ENCODE measurements around the gene SLC6A2.

SLC6A2 gene

DNA sequence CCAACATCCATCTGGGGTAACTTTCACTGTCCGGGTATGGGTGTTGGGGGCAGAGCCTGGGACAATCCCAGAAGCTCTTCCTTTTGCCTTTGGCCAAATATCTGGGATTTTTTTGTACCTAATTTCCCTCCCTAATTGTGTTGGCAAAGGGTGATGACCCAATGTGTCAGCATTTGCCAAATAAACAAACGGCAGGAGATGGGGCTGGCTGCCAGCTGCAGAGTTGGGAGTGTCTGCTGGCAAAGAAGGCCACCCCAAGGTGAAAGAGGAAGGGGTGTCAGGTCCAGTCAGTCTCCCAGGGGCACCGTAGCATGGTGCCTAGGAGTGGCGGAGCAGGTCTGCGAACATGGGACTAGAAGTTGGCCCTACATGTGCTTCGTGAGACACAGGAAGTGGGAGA, 73.0 kb downstream of the SLC6A2 start (continued):
- no peak for TF ChIP-seq TSHZ2 (CRISPR knock-in tag; IDR thresholded peaks at IDR 0.05)

GRCh38 chr16:55730115-55730514, 74.3 kb downstream of the SLC6A2 start:
- ATAC-seq: no peak
- TF ChIP-seq PPARA (CRISPR knock-in tag; IDR thresholded peaks at IDR 0.05; ENCODE audit: borderline replicate concordance) (no peak), TSHZ2 (CRISPR knock-in tag; IDR thresholded peaks at IDR 0.05) (no peak), RARB (CRISPR knock-in tag; IDR thresholded peaks at IDR 0.05) (no peak), ZNF70 (CRISPR knock-in tag; IDR thresholded peaks at IDR 0.05) (no peak)
- TF ChIP-seq, protein P1, sequence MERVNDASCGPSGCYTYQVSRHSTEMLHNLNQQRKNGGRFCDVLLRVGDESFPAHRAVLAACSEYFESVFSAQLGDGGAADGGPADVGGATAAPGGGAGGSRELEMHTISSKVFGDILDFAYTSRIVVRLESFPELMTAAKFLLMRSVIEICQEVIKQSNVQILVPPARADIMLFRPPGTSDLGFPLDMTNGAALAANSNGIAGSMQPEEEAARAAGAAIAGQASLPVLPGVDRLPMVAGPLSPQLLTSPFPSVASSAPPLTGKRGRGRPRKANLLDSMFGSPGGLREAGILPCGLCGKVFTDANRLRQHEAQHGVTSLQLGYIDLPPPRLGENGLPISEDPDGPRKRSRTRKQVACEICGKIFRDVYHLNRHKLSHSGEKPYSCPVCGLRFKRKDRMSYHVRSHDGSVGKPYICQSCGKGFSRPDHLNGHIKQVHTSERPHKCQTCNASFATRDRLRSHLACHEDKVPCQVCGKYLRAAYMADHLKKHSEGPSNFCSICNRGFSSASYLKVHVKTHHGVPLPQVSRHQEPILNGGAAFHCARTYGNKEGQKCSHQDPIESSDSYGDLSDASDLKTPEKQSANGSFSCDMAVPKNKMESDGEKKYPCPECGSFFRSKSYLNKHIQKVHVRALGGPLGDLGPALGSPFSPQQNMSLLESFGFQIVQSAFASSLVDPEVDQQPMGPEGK (CRISPR knock-in tag; IDR thresholded peaks at IDR 0.05; ENCODE audit: borderline replicate concordance): no peak

DNA sequence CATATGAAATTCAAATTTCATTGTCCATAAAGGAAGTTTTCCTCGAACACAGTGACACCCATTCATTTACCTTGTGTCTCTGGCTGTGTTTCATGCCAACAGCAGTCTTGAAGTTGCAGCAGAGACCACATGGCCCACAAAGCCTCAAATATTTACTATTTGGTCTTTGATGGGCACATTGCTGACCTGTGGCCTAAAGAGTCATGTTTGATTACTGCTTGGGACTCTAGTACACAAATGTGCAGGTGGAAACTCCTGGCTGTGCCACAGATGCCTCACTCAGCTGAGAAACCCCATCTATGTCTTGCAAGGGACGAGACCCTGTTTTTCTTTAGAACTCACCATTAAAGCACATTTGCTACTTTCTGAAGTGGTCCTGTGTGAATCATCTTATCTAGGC, 76.7 kb downstream of the SLC6A2 start:
- TF ChIP-seq, protein P2, sequence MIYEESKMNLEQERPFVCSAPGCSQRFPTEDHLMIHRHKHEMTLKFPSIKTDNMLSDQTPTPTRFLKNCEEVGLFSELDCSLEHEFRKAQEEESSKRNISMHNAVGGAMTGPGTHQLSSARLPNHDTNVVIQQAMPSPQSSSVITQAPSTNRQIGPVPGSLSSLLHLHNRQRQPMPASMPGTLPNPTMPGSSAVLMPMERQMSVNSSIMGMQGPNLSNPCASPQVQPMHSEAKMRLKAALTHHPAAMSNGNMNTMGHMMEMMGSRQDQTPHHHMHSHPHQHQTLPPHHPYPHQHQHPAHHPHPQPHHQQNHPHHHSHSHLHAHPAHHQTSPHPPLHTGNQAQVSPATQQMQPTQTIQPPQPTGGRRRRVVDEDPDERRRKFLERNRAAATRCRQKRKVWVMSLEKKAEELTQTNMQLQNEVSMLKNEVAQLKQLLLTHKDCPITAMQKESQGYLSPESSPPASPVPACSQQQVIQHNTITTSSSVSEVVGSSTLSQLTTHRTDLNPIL (CRISPR knock-in tag; IDR thresholded peaks at IDR 0.05; ENCODE audit: low read depth): no peak
- no peak for TF ChIP-seq TSHZ2 (CRISPR knock-in tag; IDR thresholded peaks at IDR 0.05)
- TF ChIP-seq, protein P1 (CRISPR knock-in tag; IDR thresholded peaks at IDR 0.05; ENCODE audit: borderline replicate concordance): no peak
- no peak for TF ChIP-seq ESRRG (CRISPR knock-in tag; IDR thresholded peaks at IDR 0.05)
- no peak for TF ChIP-seq ARNTL (CRISPR knock-in tag; IDR thresholded peaks at IDR 0.05; ENCODE audit: borderline replicate concordance, low read depth)
- no peak for TF ChIP-seq CSDC2 (CRISPR knock-in tag; IDR thresholded peaks at IDR 0.05)
- no peak for TF ChIP-seq BACH2 (CRISPR knock-in tag; IDR thresholded peaks at IDR 0.05; ENCODE audit: borderline replicate concordance)
- TF ChIP-seq GLIS3 (CRISPR knock-in tag; IDR thresholded peaks at IDR 0.05): no peak
- no peak for TF ChIP-seq ZFP3 (CRISPR knock-in tag; IDR thresholded peaks at IDR 0.05)
- no peak for TF ChIP-seq ISL1 (CRISPR knock-in tag; IDR thresholded peaks at IDR 0.05)
- no peak for TF ChIP-seq ZNF70 (CRISPR knock-in tag; IDR thresholded peaks at IDR 0.05)
- no peak for TF ChIP-seq ZNF565 (CRISPR knock-in tag; conservative IDR thresholded peaks at IDR 0.05; ENCODE audit: low read depth)
- TF ChIP-seq ZFP30 (CRISPR knock-in tag; IDR thresholded peaks at IDR 0.05): no peak
- no peak for ATAC-seq

Data from SK-N-SH treated with all-trans-retinoic acid at 6 μM for 48 hours (cell line).